ENCODE results near the gene TANC1.

TANC1 gene

GRCh38 chr2:159032146-159032545 lies 63.7 kb downstream of the TANC1 start:
- Histone ChIP-seq H3K18ac (ENCODE audit: low read length) (peak overlapping the region; percentile 33), H2BK120ac (ENCODE audit: insufficient read depth, low read length, poor library complexity) (peak overlapping the region; percentile 32), H3K14ac (ENCODE audit: low read length) (peak overlapping the region; percentile 47), H4K12ac (ENCODE audit: low read depth, low read length) (no peak overlapping the region), H3K4me3 (ENCODE audit: low read depth, low read length) (no peak overlapping the region), H3K36me3 (ENCODE audit: control insufficient read depth in 1 of 2, insufficient read depth in 2 of 2, low read length in 2 of 2) (peaks cover 0 to 2% of the 10 kb centered on the region in 2 experiments), H2AFZ (ENCODE audit: insufficient read depth, low read length, poor library complexity) (no peak overlapping the region), H2BK5ac (ENCODE audit: low read depth, low read length, poor library complexity) (no peak overlapping the region), H3K23ac (ENCODE audit: low read length) (no peak overlapping the region), H4K8ac (ENCODE audit: low read depth, low read length) (peak overlapping the region; percentile 50), H3K9me3 (ENCODE audit: insufficient read depth, low read depth, low read length) (no peaks in the 10 kb centered on the region), H2BK12ac (ENCODE audit: low read length) (peak overlapping the region; percentile 30), H3K4me1 (ENCODE audit: control insufficient read depth in 1 of 2, insufficient read depth in 2 of 2, low read length in 2 of 2) (peaks cover 21 to 25% of the 10 kb centered on the region in 2 experiments), H4K91ac (ENCODE audit: low read depth, low read length) (no peak overlapping the region), H3K27me3 (ENCODE audit: insufficient read depth, low read length) (no peaks in the 10 kb centered on the region), H3K27ac (ENCODE audit: low read depth, low read length) (no peak overlapping the region), H3K79me2 (ENCODE audit: control insufficient read depth, insufficient read depth, low read length, poor library complexity) (peaks cover 2% of the 10 kb centered on the region), H2AK5ac (ENCODE audit: low read length) (no peak overlapping the region), H3K4ac (ENCODE audit: low read depth, low read length) (peak overlapping the region; percentile 41), H3K9ac (ENCODE audit: low read length) (no peak overlapping the region), H3K4me2 (ENCODE audit: low read length) (no peak overlapping the region), H3K79me1 (ENCODE audit: low read length) (peaks cover 13% of the 10 kb centered on the region)
- no CpG with 5 or more reads among the region's 3 CpGs for WGBS (ENCODE audit: extremely low coverage, insufficient coverage, insufficient read length)
- no peak for DNase-seq

- no peak overlapping the region for H2BK5ac ChIP-seq (ENCODE audit: low read depth, low read length, poor library complexity)
- peaks cover 18 to 25% of the 10 kb centered on the region in 2 experiments for H3K4me1 ChIP-seq (ENCODE audit: control insufficient read depth in 1 of 2, insufficient read depth in 2 of 2, low read length in 2 of 2)
- H3K9ac ChIP-seq (ENCODE audit: low read length): no peak overlapping the region
- H3K27me3 ChIP-seq (ENCODE audit: insufficient read depth, low read length): no peaks in the 10 kb centered on the region
- H3K79me2 ChIP-seq (ENCODE audit: control insufficient read depth, insufficient read depth, low read length, poor library complexity): peaks cover 2% of the 10 kb centered on the region
- no peak overlapping the region for H3K4me3 ChIP-seq (ENCODE audit: low read depth, low read length)
- H3K23ac ChIP-seq (ENCODE audit: low read length): no peak overlapping the region
- H4K12ac ChIP-seq (ENCODE audit: low read depth, low read length): no peak overlapping the region
- no peak overlapping the region for H4K91ac ChIP-seq (ENCODE audit: low read depth, low read length)
- H3K9me3 ChIP-seq (ENCODE audit: insufficient read depth, low read depth, low read length): no peaks in the 10 kb centered on the region
- no peak overlapping the region for H2BK12ac ChIP-seq (ENCODE audit: low read length)
- no peak for DNase-seq
- H2AK5ac ChIP-seq (ENCODE audit: low read length): no peak overlapping the region
- peak overlapping the region; percentile 32 for H2BK120ac ChIP-seq (ENCODE audit: insufficient read depth, low read length, poor library complexity)
- H3K4ac ChIP-seq (ENCODE audit: low read depth, low read length): peak overlapping the region; percentile 49
- H3K18ac ChIP-seq (ENCODE audit: low read length): no peak overlapping the region
- no peak overlapping the region for H3K27ac ChIP-seq (ENCODE audit: low read depth, low read length)
- WGBS (ENCODE audit: extremely low coverage, insufficient coverage, insufficient read length): no CpG with 5 or more reads among the region's 2 CpGs
- H4K8ac ChIP-seq (ENCODE audit: low read depth, low read length): no peak overlapping the region
- H3K4me2 ChIP-seq (ENCODE audit: low read length): no peak overlapping the region
- no peak overlapping the region for H3K14ac ChIP-seq (ENCODE audit: low read length)
- peaks cover 13% of the 10 kb centered on the region for H3K79me1 ChIP-seq (ENCODE audit: low read length)
- peaks cover 0 to 2% of the 10 kb centered on the region in 2 experiments for H3K36me3 ChIP-seq (ENCODE audit: control insufficient read depth in 1 of 2, insufficient read depth in 2 of 2, low read length in 2 of 2)
- no peak overlapping the region for H2AFZ ChIP-seq (ENCODE audit: insufficient read depth, low read length, poor library complexity)
Measured at GRCh38 chr2:159032580-159032979, 64.1 kb downstream of the TANC1 start.

GRCh38 chr2:159034713-159035112 lies 66.3 kb downstream of the TANC1 start:
- no peak overlapping the region for H4K12ac ChIP-seq (ENCODE audit: low read depth, low read length)
- peaks cover 12% of the 10 kb centered on the region for H3K79me1 ChIP-seq (ENCODE audit: low read length)
- no peaks in the 10 kb centered on the region for H3K9me3 ChIP-seq (ENCODE audit: insufficient read depth, low read depth, low read length)
- no peak overlapping the region for H3K18ac ChIP-seq (ENCODE audit: low read length)
- no peak overlapping the region for H3K23ac ChIP-seq (ENCODE audit: low read length)
- H3K4me2 ChIP-seq (ENCODE audit: low read length): no peak overlapping the region
- peaks cover 2% of the 10 kb centered on the region for H3K79me2 ChIP-seq (ENCODE audit: control insufficient read depth, insufficient read depth, low read length, poor library complexity)
- H3K9ac ChIP-seq (ENCODE audit: low read length): no peak overlapping the region
- no peaks in the 10 kb centered on the region for H3K36me3 ChIP-seq (ENCODE audit: control insufficient read depth in 1 of 2, insufficient read depth in 2 of 2, low read length in 2 of 2)
- no peak overlapping the region for H2BK120ac ChIP-seq (ENCODE audit: insufficient read depth, low read length, poor library complexity)
- no peak overlapping the region for H2AK5ac ChIP-seq (ENCODE audit: low read length)
- H4K8ac ChIP-seq (ENCODE audit: low read depth, low read length): no peak overlapping the region
- no peak overlapping the region for H2AFZ ChIP-seq (ENCODE audit: insufficient read depth, low read length, poor library complexity)
- H3K4me3 ChIP-seq (ENCODE audit: low read depth, low read length): no peak overlapping the region
- no CpG with 5 or more reads among the region's 7 CpGs for WGBS (ENCODE audit: extremely low coverage, insufficient coverage, insufficient read length)
- DNase-seq: no peak
- no peaks in the 10 kb centered on the region for H3K27me3 ChIP-seq (ENCODE audit: insufficient read depth, low read length)
- H3K27ac ChIP-seq (ENCODE audit: low read depth, low read length): no peak overlapping the region
- H4K91ac ChIP-seq (ENCODE audit: low read depth, low read length): no peak overlapping the region
- H3K4me1 ChIP-seq (ENCODE audit: control insufficient read depth in 1 of 2, insufficient read depth in 2 of 2, low read length in 2 of 2): peaks cover 15 to 23% of the 10 kb centered on the region in 2 experiments
- H2BK5ac ChIP-seq (ENCODE audit: low read depth, low read length, poor library complexity): no peak overlapping the region
- no peak overlapping the region for H3K14ac ChIP-seq (ENCODE audit: low read length)
- peak overlapping the region; percentile 16 for H3K4ac ChIP-seq (ENCODE audit: low read depth, low read length)
- no peak overlapping the region for H2BK12ac ChIP-seq (ENCODE audit: low read length)

GRCh38 chr2:159035790-159036411 lies 67.5 kb downstream of the TANC1 start:
- Histone ChIP-seq H3K4me3 (ENCODE audit: low read depth, low read length) (no peak overlapping the region), H3K27me3 (ENCODE audit: insufficient read depth, low read length) (no peaks in the 10 kb centered on the region), H3K4ac (ENCODE audit: low read depth, low read length) (peak overlapping the region; percentile 40), H2AFZ (ENCODE audit: insufficient read depth, low read length, poor library complexity) (no peak overlapping the region), H3K27ac (ENCODE audit: low read depth, low read length) (peak overlapping the region; percentile 61), H2BK12ac (ENCODE audit: low read length) (peak overlapping the region; percentile 97), H3K18ac (ENCODE audit: low read length) (peak overlapping the region; percentile 90), H3K79me1 (ENCODE audit: low read length) (peaks cover 8% of the 10 kb centered on the region), H2AK5ac (ENCODE audit: low read length) (no peak overlapping the region), H3K4me2 (ENCODE audit: low read length) (no peak overlapping the region), H3K36me3 (ENCODE audit: control insufficient read depth in 1 of 2, insufficient read depth in 2 of 2, low read length in 2 of 2) (no peaks in the 10 kb centered on the region), H2BK120ac (ENCODE audit: insufficient read depth, low read length, poor library complexity) (peak overlapping the region; percentile 75), H4K12ac (ENCODE audit: low read depth, low read length) (no peak overlapping the region), H3K9me3 (ENCODE audit: insufficient read depth, low read depth, low read length) (no peaks in the 10 kb centered on the region), H4K8ac (ENCODE audit: low read depth, low read length) (peak overlapping the region; percentile 42), H3K14ac (ENCODE audit: low read length) (peak overlapping the region; percentile 70), H4K91ac (ENCODE audit: low read depth, low read length) (peak overlapping the region; percentile 83), H3K23ac (ENCODE audit: low read length) (no peak overlapping the region), H3K79me2 (ENCODE audit: control insufficient read depth, insufficient read depth, low read length, poor library complexity) (peaks cover 2% of the 10 kb centered on the region), H3K9ac (ENCODE audit: low read length) (no peak overlapping the region), H3K4me1 (ENCODE audit: control insufficient read depth in 1 of 2, insufficient read depth in 2 of 2, low read length in 2 of 2) (peaks cover 11 to 18% of the 10 kb centered on the region in 2 experiments), H2BK5ac (ENCODE audit: low read depth, low read length, poor library complexity) (peak overlapping the region; percentile 69)
- peak; percentile 79 to 86 for DNase-seq
- WGBS (ENCODE audit: extremely low coverage, insufficient coverage, insufficient read length): no CpG with 5 or more reads among the region's 10 CpGs

Measured in trophoblast cell (in vitro differentiated cells and primary cell).